ENCODE measurements around the gene HERC5. TPM values are rescaled to one million over a fixed set of nuclear protein-coding genes. Genes with fewer than 3 reads are reported as not detected.
A peak's percentile ranks its signal among the peaks of the same experiment; 100 is the strongest.

The HERC5 gene
- total RNA-seq, 2 donors from 2014 or later, result 0.79 to 1.4 TPM

DNA sequence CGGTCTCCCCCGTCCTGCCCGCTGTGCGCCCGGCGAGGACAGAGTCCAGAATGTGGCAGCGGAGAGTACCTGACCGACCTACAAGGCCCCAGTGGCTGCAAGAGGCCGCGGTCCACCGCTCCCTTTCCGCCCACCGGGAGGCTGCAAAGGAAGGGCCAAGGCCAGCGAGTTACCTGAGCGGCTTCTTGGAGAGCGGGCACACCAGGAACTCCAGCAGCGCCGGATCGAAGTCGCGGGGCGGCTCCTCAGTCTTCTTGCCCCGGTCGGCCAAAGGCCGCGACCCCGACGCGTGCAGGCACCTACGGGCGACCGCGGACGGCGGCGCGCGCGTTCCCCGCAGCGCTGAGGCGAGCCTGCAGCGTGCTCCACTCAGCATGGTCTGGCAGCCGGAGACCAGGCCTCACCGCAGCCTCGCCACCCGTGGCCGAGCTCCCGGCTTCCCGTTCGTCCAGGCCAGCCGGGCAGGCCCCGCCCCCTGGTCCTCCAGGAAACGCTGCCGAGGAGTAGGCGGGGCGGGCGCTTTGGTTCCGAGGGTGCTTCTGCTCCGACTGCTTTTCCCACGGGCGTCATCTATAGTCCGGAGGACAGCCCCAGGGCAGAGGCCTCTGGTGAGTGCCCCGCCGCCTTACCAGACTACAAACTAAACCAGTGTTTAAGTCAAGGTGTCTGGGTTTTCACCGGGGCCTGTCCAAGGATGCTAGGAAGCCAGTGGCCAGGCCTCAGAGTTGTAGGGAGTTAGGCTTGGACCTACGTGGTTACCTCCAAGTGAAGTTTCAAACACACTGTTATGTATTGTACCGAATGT, 66.6 kb downstream of the HERC5 start, which contains the start of gene PYURF:
Gene PYURF, minus strand, starts transcription at position 452 of the 805 bp plus-strand sequence. Its CDS starts 76 bp downstream, at position 376.
- Histone ChIP-seq H3K27me3 (no peaks in the 10 kb centered on the region), H3K4me1 (peaks cover 6% of the 10 kb centered on the region), H3K36me3 (no peaks in the 10 kb centered on the region), H3K9me3 (no peaks in the 10 kb centered on the region), H3K27ac (peak within 1 kb of the TSS; percentile 82), H3K4me3 (peak within 1 kb of the TSS; percentile 67), H3K9ac (ENCODE audit: low read depth in 2 of 2, low read length in 2 of 2) (peak within 1 kb of the TSS; percentile 89 to 97)
- DNase-seq, result peak; percentile 96
- TF ChIP-seq CTCF (IDR thresholded peaks at IDR 0.05), result no peak
- intact Hi-C loops (cut with DNase I), result no loop called here

- no peak overlapping the region for H3K4me3 ChIP-seq
- DNase-seq, result no peak
- H3K9me3 ChIP-seq, result no peaks in the 10 kb centered on the region
- no peaks in the 10 kb centered on the region for H3K36me3 ChIP-seq
- intact Hi-C loops (cut with DNase I), result no loop called here
- H3K27me3 ChIP-seq, result no peaks in the 10 kb centered on the region
- H3K27ac ChIP-seq, result peak overlapping the region; percentile 82
- TF ChIP-seq CTCF (IDR thresholded peaks at IDR 0.05), result no peak
- H3K4me1 ChIP-seq, result peaks cover 6% of the 10 kb centered on the region
- peak overlapping the region in 1 of 2 donors; percentile 89 for H3K9ac ChIP-seq (ENCODE audit: low read depth in 2 of 2, low read length in 2 of 2)
Measured at GRCh38 chr4:88524171-88524570, 67.3 kb downstream of the HERC5 start.

- Histone ChIP-seq H3K27ac (no peak overlapping the region), H3K4me3 (no peak overlapping the region), H3K27me3 (no peaks in the 10 kb centered on the region), H3K9me3 (no peaks in the 10 kb centered on the region), H3K36me3 (no peaks in the 10 kb centered on the region), H3K4me1 (peaks cover 6% of the 10 kb centered on the region), H3K9ac (ENCODE audit: low read depth in 2 of 2, low read length in 2 of 2) (no peak overlapping the region)
- intact Hi-C loops (cut with DNase I), result loop anchor here (5.0 kb wide), 1 partner anchor 126 kb away; no protein-coding TSS in a partner anchor
- TF ChIP-seq CTCF (IDR thresholded peaks at IDR 0.05), result peak; percentile 18
- no peak for DNase-seq
Measured at GRCh38 chr4:88526221-88526815, 69.4 kb downstream of the HERC5 start.

GRCh38 chr4:88527787-88528186, 70.9 kb downstream of the HERC5 start:
- no peaks in the 10 kb centered on the region for H3K27me3 ChIP-seq
- no peak overlapping the region for H3K4me3 ChIP-seq
- no peak for DNase-seq
- no peak overlapping the region for H3K27ac ChIP-seq
- H3K36me3 ChIP-seq, result no peaks in the 10 kb centered on the region
- no peaks in the 10 kb centered on the region for H3K9me3 ChIP-seq
- TF ChIP-seq CTCF (IDR thresholded peaks at IDR 0.05), result no peak
- H3K4me1 ChIP-seq, result peaks cover 3% of the 10 kb centered on the region
- intact Hi-C loops (cut with DNase I), result loop anchor here (5.0 kb wide), 1 partner anchor 125 kb away; no protein-coding TSS in a partner anchor
- H3K9ac ChIP-seq (ENCODE audit: low read depth in 2 of 2, low read length in 2 of 2), result no peak overlapping the region

GRCh38 chr4:88528861-88529260, 71.9 kb downstream of the HERC5 start:
- intact Hi-C loops (cut with DNase I), result loop anchor here (5.0 kb wide), 1 partner anchor 123 kb away; no protein-coding TSS in a partner anchor
- no peak for TF ChIP-seq CTCF (IDR thresholded peaks at IDR 0.05)
- no peak overlapping the region for H3K9ac ChIP-seq (ENCODE audit: low read depth in 2 of 2, low read length in 2 of 2)

More at GRCh38 chr4:88528861-88529260, 71.9 kb downstream of the HERC5 start:
- Histone ChIP-seq H3K27ac (no peak overlapping the region), H3K27me3 (no peaks in the 10 kb centered on the region), H3K4me1 (peaks cover 3% of the 10 kb centered on the region), H3K36me3 (no peaks in the 10 kb centered on the region), H3K4me3 (no peak overlapping the region), H3K9me3 (no peaks in the 10 kb centered on the region)
- no peak for DNase-seq

Data from colonic mucosa (tissue), 4 donors.